H1 (cell line): Measurements from ENCODE around the gene LRCH2. TPM values are rescaled to one million over a fixed set of nuclear protein-coding genes. Genes with fewer than 3 reads are reported as not detected.

Source experiments
- CTCF ChIA-PET: fragments of 300-600 bp; sonication (Branson Sonifier 250); formaldehyde crosslinking; loops from one replicate; lab custom pipeline; 2021; ENCODE audit not compliant: partially characterized antibody; lab: Charles Lee
- POLR2A ChIA-PET: fragments of 300-600 bp; sonication (Branson Sonifier 250); formaldehyde crosslinking; loops from one replicate; lab custom pipeline; 2021; ENCODE audit warnings: inconsistent platforms; ENCODE audit not compliant: partially characterized antibody; lab: Charles Lee
- DNase-seq, 2 experiments: peaks; one replicate each; pipeline versions ENCODE4 v3.0.0 to v3.0.0-alpha.2; 2010 to 2022; ENCODE audit warnings: low spot score in 2 of 2, low read depth in 1 of 2, mixed read lengths in 1 of 2
- FAIRE-seq: peaks from 2 replicates; lab custom pipeline; 2011; peaks lifted over from hg19 to GRCh38; lab: Jason Lieb, UNC
- H2AFZ ChIP-seq: 2 replicates; pipeline ENCODE4 v1.8.1; 2012; ENCODE audit warnings: low read length, inconsistent platforms
- H2AK5ac ChIP-seq: 2 replicates; pipeline ENCODE4 v1.6.1; 2013; ENCODE audit warnings: low read depth, low read length
- H2BK120ac ChIP-seq: replicated peaks from 2 replicates; pipeline ENCODE3; 2013; ENCODE audit warnings: low read depth, low read length, inconsistent platforms
- H2BK12ac ChIP-seq: 2 replicates; pipeline ENCODE4 v1.6.1; 2013; ENCODE audit warnings: low read depth, low read length
- H2BK15ac ChIP-seq: 2 replicates; pipeline ENCODE4 v1.6.1; 2013; ENCODE audit warnings: low read length
- H2BK20ac ChIP-seq: 2 replicates; pipeline ENCODE4 v1.6.1; 2013; ENCODE audit warnings: low read length
- H2BK5ac ChIP-seq: 2 replicates; pipeline ENCODE4 v1.6.1; 2013; ENCODE audit warnings: low read depth, low read length
- H3K14ac ChIP-seq: 2 replicates; pipeline ENCODE4 v1.6.1; 2013; ENCODE audit warnings: inconsistent platforms; ENCODE audit not compliant: insufficient read length
- H3K18ac ChIP-seq: 2 replicates; pipeline ENCODE4 v1.6.1; 2013; ENCODE audit warnings: low read length; ENCODE audit errors: extremely low read depth
- H3K23ac ChIP-seq: 2 replicates; pipeline ENCODE4 v1.6.1; 2013; ENCODE audit warnings: inconsistent platforms; ENCODE audit not compliant: insufficient read length
- H3K23me2 ChIP-seq: 2 replicates; pipeline ENCODE4 v1.6.1; 2013; ENCODE audit warnings: low read depth, low read length
- H3K27ac ChIP-seq: 2 replicates; pipeline ENCODE4 v1.6.1; 2011; ENCODE audit warnings: low read depth, low read length, inconsistent platforms
- H3K27me3 ChIP-seq, 4 experiments: replicated peaks in 1 of 4; 1 replicate in 1 of 4; 2 replicates in 3 of 4; pipeline versions ENCODE4 v1.6.1 to v1.8.1; 2011 to 2013; ENCODE audit warnings: low read length in 3 of 4, mild to moderate bottlenecking in 3 of 4, inconsistent platforms in 2 of 4, mixed read lengths in 2 of 4, moderate library complexity in 1 of 4; ENCODE audit not compliant: control insufficient read depth in 3 of 4, insufficient read depth in 3 of 4; ENCODE audit errors: extremely low read depth in 1 of 4
- H3K36me3 ChIP-seq, 4 experiments: 2 replicates each; pipeline versions ENCODE4 v1.6.1 to v1.8.1; 2011 to 2013; ENCODE audit warnings: mild to moderate bottlenecking in 4 of 4, low read length in 3 of 4, moderate library complexity in 2 of 4, control low read depth in 1 of 4, inconsistent platforms in 1 of 4; ENCODE audit not compliant: insufficient read depth in 4 of 4, control insufficient read depth in 2 of 4
- H3K4ac ChIP-seq: replicated peaks from 2 replicates; pipeline ENCODE3; 2013; ENCODE audit warnings: low read length, low read depth, mixed read lengths, inconsistent platforms; ENCODE audit not compliant: insufficient read length
- H3K4me1 ChIP-seq, 4 experiments: replicated peaks in 1 of 4; 1 replicate in 1 of 4; 2 replicates in 3 of 4; pipeline versions ENCODE4 v1.6.1 to v1.8.1; 2011 to 2013; ENCODE audit warnings: low read length in 3 of 4, inconsistent platforms in 2 of 4, mixed read lengths in 1 of 4; ENCODE audit not compliant: insufficient read depth in 4 of 4, control insufficient read depth in 3 of 4
- H3K4me2 ChIP-seq, 2 experiments: 2 replicates each; pipeline versions ENCODE4 v1.6.1 to v1.8.1; 2011 to 2013; ENCODE audit warnings: low read depth in 2 of 2, low read length in 2 of 2, control low read depth in 1 of 2, inconsistent platforms in 1 of 2, mild to moderate bottlenecking in 1 of 2; ENCODE audit not compliant: insufficient read depth in 1 of 2
- H3K4me3 ChIP-seq, 4 experiments: fragments of 200-600, 300-600 bp in 1 of 4; sonication (generic), shearing (Covaris generic), sonication (Bioruptor Twin) in 1 of 4; 2 replicates each; pipeline versions ENCODE4 v1.5.1 to v1.8.1; 2011 to 2016; ENCODE audit warnings: low read length in 4 of 4, low read depth in 3 of 4, control low read depth in 2 of 4, inconsistent platforms in 2 of 4, mild to moderate bottlenecking in 2 of 4, mixed read lengths in 1 of 4, moderate library complexity in 1 of 4; ENCODE audit not compliant: insufficient read depth in 2 of 4; ENCODE audit errors: extremely low read depth in 1 of 4
- H3K56ac ChIP-seq: replicated peaks from 2 replicates; pipeline ENCODE3; 2013; ENCODE audit warnings: low read depth, mild to moderate bottlenecking, mixed read lengths, low read length, inconsistent platforms; ENCODE audit not compliant: insufficient read length
- H3K79me1 ChIP-seq: 2 replicates; pipeline ENCODE4 v1.6.1; 2013; ENCODE audit warnings: low read depth, low read length, control low read depth
- H3K79me2 ChIP-seq, 2 experiments: 2 replicates each; pipeline versions ENCODE4 v1.6.1 to v1.8.1; 2012 to 2013; ENCODE audit warnings: low read length in 2 of 2, mild to moderate bottlenecking in 2 of 2, inconsistent platforms in 1 of 2; ENCODE audit not compliant: insufficient read depth in 2 of 2, control insufficient read depth in 1 of 2
- H3K9ac ChIP-seq, 4 experiments: replicated peaks in 1 of 4; 1 replicate in 1 of 4; 2 replicates in 3 of 4; pipeline versions ENCODE4 v1.6.1 to v1.8.1; 2011 to 2013; ENCODE audit warnings: low read depth in 3 of 4, low read length in 3 of 4, control low read depth in 2 of 4, mild to moderate bottlenecking in 2 of 4, moderate library complexity in 2 of 4, inconsistent platforms in 1 of 4; ENCODE audit errors: extremely low read depth in 1 of 4
- H3K9me3 ChIP-seq, 2 experiments: 2 replicates each; pipeline versions ENCODE4 v1.6.1 to v1.8.1; 2012 to 2013; ENCODE audit warnings: mild to moderate bottlenecking in 2 of 2, moderate library complexity in 2 of 2, control low read depth in 1 of 2, inconsistent platforms in 1 of 2, low read depth in 1 of 2, low read length in 1 of 2, mixed read lengths in 1 of 2; ENCODE audit not compliant: insufficient read depth in 2 of 2
- H4K20me1 ChIP-seq, 2 experiments: replicated peaks in 1 of 2; 2 replicates each; pipeline versions ENCODE3 to v1.8.1; 2011 to 2013; ENCODE audit warnings: inconsistent platforms in 2 of 2, low read length in 2 of 2, mild to moderate bottlenecking in 1 of 2; ENCODE audit not compliant: insufficient read depth in 2 of 2, control insufficient read depth in 1 of 2
- H4K5ac ChIP-seq: 2 replicates; pipeline ENCODE4 v1.6.1; 2013; ENCODE audit warnings: low read length, low read depth, mixed read lengths, inconsistent platforms; ENCODE audit not compliant: insufficient read length
- H4K8ac ChIP-seq: 2 replicates; pipeline ENCODE4 v1.8.0; 2013; ENCODE audit warnings: mild to moderate bottlenecking, moderate library complexity, low read length, inconsistent platforms; ENCODE audit not compliant: insufficient read depth; ENCODE audit errors: extremely low read depth
- H4K91ac ChIP-seq: replicated peaks from 2 replicates; pipeline ENCODE3; 2013; ENCODE audit warnings: low read length, mixed read lengths, inconsistent platforms; ENCODE audit not compliant: insufficient read length
- HDAC2 ChIP-seq, 2 experiments: fragments of 300-600 bp in 1 of 2; sonication (generic) in 1 of 2; IDR thresholded peaks; 2 replicates each; pipeline ENCODE4 v1.6.1; 2011 to 2012; ENCODE audit warnings: low read depth in 2 of 2, low read length in 2 of 2, mild to moderate bottlenecking in 2 of 2, moderate library complexity in 2 of 2, borderline replicate concordance in 1 of 2, inconsistent platforms in 1 of 2
- WGBS, 2 experiments: shearing (Covaris generic) in 1 of 2; methylation state at CpG; one replicate each; pipeline versions ENCODE4 v1.1.6 to v1.1.7; 2013 to 2015; ENCODE audit warnings: low lambda C conversion rate in 2 of 2, mixed read lengths in 2 of 2, inconsistent platforms in 1 of 2, low coverage in 1 of 2, missing lambda C conversion rate in 1 of 2; ENCODE audit not compliant: insufficient replicate concordance in 2 of 2, insufficient coverage in 1 of 2, insufficient read length in 1 of 2; ENCODE audit errors: extremely low coverage in 1 of 2, missing lambda C conversion rate in 1 of 2; 5-methylcytosine and 5-hydroxymethylcytosine counted together
- polyA plus RNA-seq, 7 experiments: library from polyadenylated mRNA; depleted of rRNA in 3 of 7; stranded (reverse) in 5 of 7; unstranded in 2 of 7; fragments of >200 nt in 5 of 7; fragments of 200-250 nt in 2 of 7; gene quantifications; 1 replicate in 5 of 7; 2 replicates in 1 of 7; 4 replicates in 1 of 7; pipeline versions ENCODE4 v1.2.1 to v1.2.3, GENCODE V29; 2011 to 2013; ENCODE audit warnings: missing spikeins in 2 of 7, mixed read lengths in 2 of 7
- total RNA-seq: library from RNA; stranded (reverse); fragmentation: NEBNext Ultra II Directional; extraction: Animal tissue kit (Norgen Biotek cat#: 25700); gene quantifications from 2 replicates; pipeline ENCODE4 v1.2.1, GENCODE V29; 2021

LRCH2 gene
- total and polyA plus RNA-seq, 2 of the 8 experiments (the other 6 are each of a cell fraction or from before 2014, with no cell fraction given) = 1.5 to 5.5 TPM

- WGBS, 2 experiments = 73% methylated on average over 2 of the region's 2 CpGs; no CpG with 5 or more reads in 1 of the 2 experiments
- no peaks in the 10 kb centered on the region for H3K79me1 ChIP-seq
- H3K23ac ChIP-seq = no peak overlapping the region
- H3K56ac ChIP-seq = no peak overlapping the region
- CTCF ChIA-PET = no interaction called here
- POLR2A ChIA-PET = no interaction called here
- H2BK15ac ChIP-seq = no peak overlapping the region
- no peaks in the 10 kb centered on the region for H3K23me2 ChIP-seq
- no peak overlapping the region for H3K4ac ChIP-seq
- no peak overlapping the region for H3K18ac ChIP-seq
- no peak overlapping the region for H3K4me3 ChIP-seq
- no peak for TF ChIP-seq HDAC2 (IDR thresholded peaks at IDR 0.05; ENCODE audit: borderline replicate concordance in 1 of 2, low read depth in 2 of 2, low read length in 2 of 2)
- TF ChIP-seq, all 59 proteins: peak for 0
- H2BK120ac ChIP-seq = no peak overlapping the region
- H2AFZ ChIP-seq = no peak overlapping the region
- H3K79me2 ChIP-seq = no peaks in the 10 kb centered on the region
- no peak overlapping the region for H3K9ac ChIP-seq
- H3K4me1 ChIP-seq = no peaks in the 10 kb centered on the region
- H3K9me3 ChIP-seq = no peaks in the 10 kb centered on the region
- no peak overlapping the region for H2BK5ac ChIP-seq
- H2BK20ac ChIP-seq = no peak overlapping the region
- H4K20me1 ChIP-seq = no peaks in the 10 kb centered on the region
- no peak overlapping the region for H3K14ac ChIP-seq
- no peak overlapping the region for H4K5ac ChIP-seq
- H2AK5ac ChIP-seq = no peak overlapping the region
- H3K4me2 ChIP-seq = no peak overlapping the region
- H2BK12ac ChIP-seq = no peak overlapping the region
- no peak overlapping the region for H3K27ac ChIP-seq
- FAIRE-seq (no peak), DNase-seq (no peak)
- H4K8ac ChIP-seq = no peak overlapping the region
- H4K91ac ChIP-seq = no peak overlapping the region
- H3K36me3 ChIP-seq = no peaks in the 10 kb centered on the region
- H3K27me3 ChIP-seq = no peaks in the 10 kb centered on the region
Observed at GRCh38 chrX:115266300-115266699, 32.4 kb upstream of the LRCH2 start.
